ENCODE data around the gene C11orf54. TPM values are rescaled to one million over a fixed set of nuclear protein-coding genes. Genes with fewer than 3 reads are reported as not detected.
A peak's percentile ranks its signal among the peaks of the same experiment; 100 is the strongest.

The C11orf54 gene
- total and polyA plus RNA-seq, 2 donors (not counting 3 experiments of a cell fraction or from before 2014, with no cell fraction given): 4.2 to 18.7 TPM

DNA sequence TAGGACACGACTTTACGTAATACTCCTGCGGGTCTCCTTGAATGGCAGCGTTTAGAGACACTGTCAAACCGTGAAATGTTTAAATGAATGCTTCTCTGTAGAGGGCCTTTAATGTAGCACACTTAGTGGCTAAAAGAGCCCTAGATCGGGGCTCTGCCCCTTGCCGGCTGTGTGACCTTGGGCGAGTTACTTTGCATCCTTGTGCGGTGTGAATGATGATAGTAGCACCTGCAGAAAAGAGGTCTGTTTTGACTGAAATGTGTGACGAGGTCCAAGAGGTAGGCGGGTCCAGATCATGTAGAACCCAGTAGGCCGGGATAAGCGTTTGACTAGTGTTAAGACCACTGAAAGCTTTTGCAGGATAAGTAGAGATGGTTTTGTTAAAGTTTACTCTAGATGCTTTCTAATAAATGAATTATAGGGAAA, 43.5 kb downstream of the C11orf54 start:
- Histone ChIP-seq H3K9me1 (replicated peaks; ENCODE audit: control insufficient read depth, extremely low read depth, insufficient read depth, low read length) (no peaks in the 10 kb centered on the region), H3K4me1 (ENCODE audit: control insufficient read depth, extremely low read depth, insufficient read depth, low read length) (peaks cover 22% of the 10 kb centered on the region), H3K4me2 (ENCODE audit: insufficient read depth, low read length) (peak overlapping the region; percentile 52), H2AFZ (ENCODE audit: low read depth, low read length) (peak overlapping the region; percentile 71), H4K20me1 (replicated peaks; ENCODE audit: control insufficient read depth, extremely low read depth, insufficient read depth, low read length) (peaks cover 5% of the 10 kb centered on the region), H3K36me3 (ENCODE audit: control insufficient read depth in 2 of 2, extremely low read depth in 1 of 2, insufficient read depth in 2 of 2, low read length in 2 of 2) (peaks cover 0 to 2% of the 10 kb centered on the region in 2 experiments), H3K79me2 (ENCODE audit: control insufficient read depth, insufficient read depth, low read length) (peaks cover 55% of the 10 kb centered on the region), H3K9ac (replicated peaks; ENCODE audit: extremely low read depth, insufficient read depth, low read length) (peak overlapping the region; percentile 97), H3K4me3 (replicated peaks in 1 of 3; ENCODE audit: insufficient read depth in 1 of 3, low read depth in 1 of 3, low read length in 3 of 3) (peak overlapping the region; percentile 81 to 96 (median 85)), H3K27me3 (ENCODE audit: control insufficient read depth in 2 of 2, insufficient read depth in 2 of 2, low read length in 2 of 2) (no peaks in the 10 kb centered on the region), H3K9me3 (replicated peaks; ENCODE audit: control insufficient read depth, insufficient read depth, low read length) (no peaks in the 10 kb centered on the region), H3K27ac (ENCODE audit: insufficient read depth, low read depth, low read length) (peak overlapping the region; percentile 87)
- intact Hi-C loops (cut with micrococcal nuclease) (loop anchor here (1.0 to 10.0 kb wide), 3 partner anchors 44 to 550 kb away; partner anchors contain the start of genes C11orf54, CEP295 and TAF1D), dilution Hi-C loops (cut with MboI; ENCODE audit: extremely low pct_ligation_motif_present, low sequenced_read_pairs) (no loop called here)
- no peak for FAIRE-seq
- BruUV-seq (replicated peaks): no TSS peak
- CTCF ChIA-PET: interaction anchor here (0.9 kb wide), 1 partner anchor 10 kb away, joined by 3 read pairs; no protein-coding TSS in a partner anchor
- TF ChIP-seq GATA2 (IDR thresholded peaks at IDR 0.05; ENCODE audit: insufficient read depth, insufficient read length, low read depth, low read length) (no peak), FOS (IDR thresholded peaks at IDR 0.05; ENCODE audit: borderline replicate concordance, insufficient read depth, low read length) (no peak), MYC (IDR thresholded peaks at IDR 0.05; ENCODE audit: low read depth, low read length) (no peak), EZH2 (IDR thresholded peaks at IDR 0.05; ENCODE audit: borderline replicate concordance, low read depth, low read length, severe bottlenecking) (no peak), MAX (IDR thresholded peaks at IDR 0.05; ENCODE audit: insufficient read depth, insufficient read length) (no peak), POLR2A (IDR thresholded peaks at IDR 0.05; ENCODE audit: low read depth, low read length) (no peak), POLR2AphosphoS5 (IDR thresholded peaks at IDR 0.05; ENCODE audit: insufficient read depth, low read depth, low read length) (no peak), JUN (IDR thresholded peaks at IDR 0.05; ENCODE audit: borderline replicate concordance, insufficient read depth, insufficient read length, low read depth) (no peak)
- TF ChIP-seq, protein P1, sequence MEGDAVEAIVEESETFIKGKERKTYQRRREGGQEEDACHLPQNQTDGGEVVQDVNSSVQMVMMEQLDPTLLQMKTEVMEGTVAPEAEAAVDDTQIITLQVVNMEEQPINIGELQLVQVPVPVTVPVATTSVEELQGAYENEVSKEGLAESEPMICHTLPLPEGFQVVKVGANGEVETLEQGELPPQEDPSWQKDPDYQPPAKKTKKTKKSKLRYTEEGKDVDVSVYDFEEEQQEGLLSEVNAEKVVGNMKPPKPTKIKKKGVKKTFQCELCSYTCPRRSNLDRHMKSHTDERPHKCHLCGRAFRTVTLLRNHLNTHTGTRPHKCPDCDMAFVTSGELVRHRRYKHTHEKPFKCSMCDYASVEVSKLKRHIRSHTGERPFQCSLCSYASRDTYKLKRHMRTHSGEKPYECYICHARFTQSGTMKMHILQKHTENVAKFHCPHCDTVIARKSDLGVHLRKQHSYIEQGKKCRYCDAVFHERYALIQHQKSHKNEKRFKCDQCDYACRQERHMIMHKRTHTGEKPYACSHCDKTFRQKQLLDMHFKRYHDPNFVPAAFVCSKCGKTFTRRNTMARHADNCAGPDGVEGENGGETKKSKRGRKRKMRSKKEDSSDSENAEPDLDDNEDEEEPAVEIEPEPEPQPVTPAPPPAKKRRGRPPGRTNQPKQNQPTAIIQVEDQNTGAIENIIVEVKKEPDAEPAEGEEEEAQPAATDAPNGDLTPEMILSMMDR (IDR thresholded peaks at IDR 0.05; ENCODE audit: extremely low read depth in 1 of 2, insufficient read depth in 1 of 2, low read depth in 1 of 2, low read length in 2 of 2): no peak
- POLR2A ChIA-PET: no interaction called here
- DNase-seq (ENCODE audit: low read depth, low spot score): no peak
